Pulmonary artery endothelial cell (primary cell): ENCODE data around the gene RCOR1. TPM values are rescaled to one million over a fixed set of nuclear protein-coding genes. Genes with fewer than 3 reads are reported as not detected.

ENCODE experiments used
- DNase-seq: peaks from one replicate; pipeline ENCODE4 v3.0.0-alpha.2; 2011; ENCODE audit warnings: low read depth, low spot score
- total RNA-seq: library from RNA; depleted of rRNA; stranded (reverse); fragments of >200 nt; gene quantifications from 2 replicates; pipeline ENCODE4 v1.2.3, GENCODE V29; 2014

RCOR1 gene
- total RNA-seq, 1 donor from 2014 or later = 12.3 TPM

- DNase-seq = no peak
Observed at GRCh38 chr14:102774391-102775153, 182.1 kb downstream of the RCOR1 start.

- DNase-seq = peak; percentile 30
Observed at GRCh38 chr14:102775855-102776760, 183.7 kb downstream of the RCOR1 start.

GRCh38 chr14:102776761-102777710, 184.6 kb downstream of the RCOR1 start, which contains the start of gene TRAF3:
Gene TRAF3 (plus strand): TSS chr14:102777449. CDS start chr14:102870202, 92,753 bp downstream.
- DNase-seq = peak; percentile 33

GRCh38 chr14:102777711-102778337, 185.4 kb downstream of the RCOR1 start:
- DNase-seq = no peak

- no peak for DNase-seq
Observed at GRCh38 chr14:102778338-102779083, 186.1 kb downstream of the RCOR1 start.

GRCh38 chr14:102779084-102779462, 186.6 kb downstream of the RCOR1 start:
- DNase-seq = no peak

- no peak for DNase-seq
Observed at GRCh38 chr14:102779574-102780315, 187.3 kb downstream of the RCOR1 start.

Other genes with a start within 250 kb of the RCOR1 start
- 61.3 and 62.5 TPM in 2 replicates for gene CINP, start 229.8 kb upstream of the RCOR1 start, total RNA-seq
- 11.8 and 13.4 TPM in 2 replicates for gene TECPR2, start 229.7 kb upstream of the RCOR1 start, total RNA-seq
- gene ANKRD9, start 82.9 kb upstream of the RCOR1 start, total RNA-seq = 13.2 and 19.1 TPM in 2 replicates
- gene TRAF3, start 184.8 kb downstream of the RCOR1 start, total RNA-seq = 26.6 and 38.0 TPM in 2 replicates